ENCODE measurements around the gene KCNJ15.

GRCh38 chr21:38228537-38228936 lies 28.3 kb upstream of the KCNJ15 start:
- TF ChIP-seq PBX3 (IDR thresholded peaks at IDR 0.05): no peak
- no peak for TF ChIP-seq POLR2AphosphoS2 (conservative IDR thresholded peaks at IDR 0.05; ENCODE audit: low read length)
- no peak for TF ChIP-seq NPAS2 (CRISPR knock-in tag; IDR thresholded peaks at IDR 0.05; ENCODE audit: borderline replicate concordance)
- TF ChIP-seq MAX (IDR thresholded peaks at IDR 0.05): no peak
- TF ChIP-seq JUN (IDR thresholded peaks at IDR 0.05): no peak
- TF ChIP-seq CHD4 (IDR thresholded peaks at IDR 0.05; ENCODE audit: borderline replicate concordance): no peak
